Immature natural killer cell (primary cell): ENCODE measurements around the gene IRF7. TPM values are rescaled to one million over a fixed set of nuclear protein-coding genes. Genes with fewer than 3 reads are reported as not detected.
A peak's percentile ranks its signal among the peaks of the same experiment; 100 is the strongest.
"Not testable (repeated sequence)": the region's sequence is repeated elsewhere in the genome, so short reads cannot be mapped to it uniquely, and the experiment has no call there.

Source experiments
- DNase-seq, 3 donors: peaks; one replicate each; pipeline ENCODE4 v3.0.0; 2022; ENCODE audit warnings: mixed read lengths in 1 of 3
- H3K27ac Mint-ChIP-seq, 6 donors: one replicate each; pipeline ENCODE4 v1.8.0; 2020; ENCODE audit warnings: mixed read lengths in 6 of 6, mild to moderate bottlenecking in 5 of 6, inconsistent platforms in 4 of 6, moderate library complexity in 3 of 6
- H3K27me3 Mint-ChIP-seq, 3 donors: one replicate each; pipeline ENCODE4 v1.8.0; 2020 to 2021; ENCODE audit warnings: low read depth in 3 of 3, mild to moderate bottlenecking in 3 of 3, mixed read lengths in 3 of 3, moderate library complexity in 3 of 3, inconsistent platforms in 1 of 3
- H3K36me3 Mint-ChIP-seq, 3 donors: one replicate each; pipeline ENCODE4 v1.8.0; 2020; ENCODE audit warnings: mixed read lengths in 3 of 3, inconsistent platforms in 2 of 3, mild to moderate bottlenecking in 2 of 3
- H3K4me1 Mint-ChIP-seq, 2 donors: one replicate each; pipeline ENCODE4 v1.8.0; 2020; ENCODE audit warnings: inconsistent platforms in 2 of 2, mild to moderate bottlenecking in 2 of 2, mixed read lengths in 2 of 2, moderate library complexity in 1 of 2
- H3K4me3 Mint-ChIP-seq, 5 donors: one replicate each; pipeline ENCODE4 v1.8.0; 2020; ENCODE audit warnings: mild to moderate bottlenecking in 5 of 5, mixed read lengths in 5 of 5, inconsistent platforms in 3 of 5, moderate library complexity in 3 of 5
- H3K9me3 Mint-ChIP-seq, 6 donors: one replicate each; pipeline ENCODE4 v1.8.0; 2020; ENCODE audit warnings: mild to moderate bottlenecking in 6 of 6, mixed read lengths in 6 of 6, inconsistent platforms in 4 of 6, moderate library complexity in 3 of 6
- polyA plus RNA-seq, 3 donors: library from polyadenylated mRNA; unstranded; fragments of 300-500 nt; fragmentation: Illumina TruSeq; gene quantifications; one replicate each; pipeline ENCODE4 v1.2.3, GENCODE V29; 2021

Gene IRF7
- 10 to 100 TPM; 36.4 to 62.4 (median 53.9) TPM for polyA plus RNA-seq

- Mint-ChIP-seq H3K9me3 (no peaks in the 10 kb centered on the region), H3K36me3 (peaks cover 0 to 7% (median 3%) of the 10 kb centered on the region in 3 donors), H3K27me3 (peaks cover 5 to 12% (median 8%) of the 10 kb centered on the region in 3 donors), H3K4me3 (peak within 1 kb of the TSS; percentile 90 to 95 (median 93)), H3K4me1 (peaks cover 15 to 16% of the 10 kb centered on the region in 2 donors), H3K27ac (peak within 1 kb of the TSS; percentile 88 to 96 (median 92))
- peak; percentile 85 to 87 (median 86) for DNase-seq
These were observed at the start of gene IRF7 for GRCh38 chr11:615504-616319. Gene IRF7, minus strand, starts transcription at chr11:615950. Its CDS starts 586 bp downstream, at chr11:615364.

- Mint-ChIP-seq H3K27ac (no peak overlapping the region), H3K4me3 (no peak overlapping the region), H3K36me3 (peaks cover 0 to 7% (median 0%) of the 10 kb centered on the region in 3 donors), H3K27me3 (peaks cover 0 to 2% (median 0%) of the 10 kb centered on the region in 3 donors), H3K4me1 (no peaks in the 10 kb centered on the region), H3K9me3 (no peaks in the 10 kb centered on the region)
- DNase-seq: no peak
These were observed 49.4 kb upstream of the IRF7 start for GRCh38 chr11:665062-665703.

DNA sequence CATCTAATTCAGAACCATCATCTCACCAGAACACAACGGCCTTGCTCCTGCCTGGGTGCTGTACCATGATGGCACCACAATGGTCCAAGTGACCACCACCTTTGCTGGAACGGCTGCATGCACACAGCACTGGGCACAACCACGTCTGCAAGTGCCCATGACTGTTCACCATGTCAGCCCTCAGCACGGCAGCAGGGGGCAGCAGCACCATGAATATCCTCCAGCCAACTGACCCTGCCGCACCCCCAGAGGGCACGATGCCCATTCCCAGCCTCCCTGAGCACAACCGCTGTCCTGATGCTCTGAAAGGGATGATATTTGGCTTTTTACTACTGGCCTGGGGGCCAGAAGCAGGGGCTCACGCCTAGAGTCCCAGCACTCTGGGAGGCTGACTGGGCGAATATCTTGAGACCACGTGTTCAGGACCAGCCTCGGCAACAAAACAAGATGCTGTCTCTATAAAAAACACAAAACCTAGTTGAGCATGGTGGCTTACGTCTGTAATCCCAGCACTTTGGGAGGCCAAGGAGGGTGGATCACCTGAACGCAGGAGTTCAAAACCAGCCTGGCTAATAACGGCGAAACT, 47.0 kb upstream of the IRF7 start:
- peak; percentile 36 to 41 (median 37) for DNase-seq
- no peaks in the 10 kb centered on the region for H3K4me1 Mint-ChIP-seq
- peaks cover 0 to 2% (median 0%) of the 10 kb centered on the region in 3 donors for H3K27me3 Mint-ChIP-seq
- H3K27ac Mint-ChIP-seq: no peak overlapping the region
- H3K36me3 Mint-ChIP-seq: peaks cover 0 to 7% (median 0%) of the 10 kb centered on the region in 3 donors
- H3K9me3 Mint-ChIP-seq: no peaks in the 10 kb centered on the region
- H3K4me3 Mint-ChIP-seq: no peak overlapping the region

GRCh38 chr11:660681-661444, 45.1 kb upstream of the IRF7 start:
- Mint-ChIP-seq H3K27me3 (peaks cover 0 to 2% (median 0%) of the 10 kb centered on the region in 3 donors), H3K36me3 (peaks cover 0 to 2% (median 0%) of the 10 kb centered on the region in 3 donors), H3K27ac (no peak overlapping the region), H3K9me3 (no peaks in the 10 kb centered on the region), H3K4me3 (no peak overlapping the region), H3K4me1 (no peaks in the 10 kb centered on the region)
- DNase-seq: no peak

GRCh38 chr11:660281-660680, 44.5 kb upstream of the IRF7 start:
- H3K4me1 Mint-ChIP-seq: no peaks in the 10 kb centered on the region
- H3K27me3 Mint-ChIP-seq: no peaks in the 10 kb centered on the region
- H3K9me3 Mint-ChIP-seq: no peaks in the 10 kb centered on the region
- no peaks in the 10 kb centered on the region for H3K36me3 Mint-ChIP-seq
- no peak overlapping the region for H3K4me3 Mint-ChIP-seq
- no peak overlapping the region for H3K27ac Mint-ChIP-seq
- no peak for DNase-seq

- Mint-ChIP-seq H3K27ac (no peak overlapping the region), H3K4me3 (no peak overlapping the region), H3K27me3 (no peaks in the 10 kb centered on the region), H3K36me3 (no peaks in the 10 kb centered on the region), H3K9me3 (no peaks in the 10 kb centered on the region), H3K4me1 (no peaks in the 10 kb centered on the region)
- no peak for DNase-seq
These were observed 43.9 kb upstream of the IRF7 start for GRCh38 chr11:659532-660085.

DNA sequence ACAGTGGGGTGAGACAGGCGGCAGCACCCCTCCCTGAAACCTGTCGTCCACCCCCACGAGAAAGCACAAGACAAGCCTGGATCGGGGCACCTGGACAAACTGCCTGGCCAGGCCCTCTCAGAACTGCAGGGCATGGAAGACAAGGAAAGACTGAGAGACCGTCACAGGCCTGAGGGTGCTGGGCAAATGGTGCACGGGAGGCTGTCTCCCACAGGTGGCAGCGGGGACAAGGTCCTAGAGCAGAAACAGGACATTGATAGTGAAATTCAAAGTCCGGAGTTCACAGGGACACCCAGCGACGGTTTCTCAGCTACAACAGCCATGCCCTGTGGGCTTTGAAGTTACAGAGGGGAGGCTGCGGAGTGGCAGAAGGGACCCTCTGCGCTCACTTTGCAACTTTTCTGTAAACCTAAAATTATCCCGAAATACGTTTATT, 42.0 kb upstream of the IRF7 start:
- H3K4me1 Mint-ChIP-seq: no peaks in the 10 kb centered on the region
- DNase-seq: no peak
- H3K36me3 Mint-ChIP-seq: no peaks in the 10 kb centered on the region
- H3K4me3 Mint-ChIP-seq: no peak overlapping the region
- H3K27ac Mint-ChIP-seq: no peak overlapping the region
- H3K27me3 Mint-ChIP-seq: no peaks in the 10 kb centered on the region
- no peaks in the 10 kb centered on the region for H3K9me3 Mint-ChIP-seq

GRCh38 chr11:656866-657265, 41.1 kb upstream of the IRF7 start:
- H3K4me1 Mint-ChIP-seq: no peaks in the 10 kb centered on the region
- H3K36me3 Mint-ChIP-seq: peaks cover 0 to 4% (median 0%) of the 10 kb centered on the region in 3 donors
- no peak for DNase-seq
- no peak overlapping the region for H3K4me3 Mint-ChIP-seq
- H3K27me3 Mint-ChIP-seq: no peaks in the 10 kb centered on the region
- H3K9me3 Mint-ChIP-seq: no peaks in the 10 kb centered on the region
- H3K27ac Mint-ChIP-seq: no peak overlapping the region

GRCh38 chr11:656426-656825, 40.7 kb upstream of the IRF7 start:
- Mint-ChIP-seq H3K36me3 (peaks cover 0 to 6% (median 0%) of the 10 kb centered on the region in 3 donors), H3K4me1 (no peaks in the 10 kb centered on the region), H3K9me3 (no peaks in the 10 kb centered on the region), H3K4me3 (no peak overlapping the region), H3K27me3 (no peaks in the 10 kb centered on the region), H3K27ac (no peak overlapping the region)
- DNase-seq: no peak

GRCh38 chr11:655036-655726, 39.4 kb upstream of the IRF7 start:
- no peak for DNase-seq
- Mint-ChIP-seq H3K9me3 (no peaks in the 10 kb centered on the region), H3K4me1 (no peaks in the 10 kb centered on the region), H3K36me3 (peaks cover 0 to 6% (median 0%) of the 10 kb centered on the region in 3 donors), H3K4me3 (no peak overlapping the region), H3K27ac (no peak overlapping the region), H3K27me3 (no peaks in the 10 kb centered on the region)

- not testable (repeated sequence) for H3K9me3 Mint-ChIP-seq, H3K36me3 Mint-ChIP-seq, H3K27me3 Mint-ChIP-seq, H3K4me3 Mint-ChIP-seq, H3K27ac Mint-ChIP-seq, H3K4me1 Mint-ChIP-seq, DNase-seq
These were observed 38.7 kb upstream of the IRF7 start for GRCh38 chr11:654444-654843.

DNA sequence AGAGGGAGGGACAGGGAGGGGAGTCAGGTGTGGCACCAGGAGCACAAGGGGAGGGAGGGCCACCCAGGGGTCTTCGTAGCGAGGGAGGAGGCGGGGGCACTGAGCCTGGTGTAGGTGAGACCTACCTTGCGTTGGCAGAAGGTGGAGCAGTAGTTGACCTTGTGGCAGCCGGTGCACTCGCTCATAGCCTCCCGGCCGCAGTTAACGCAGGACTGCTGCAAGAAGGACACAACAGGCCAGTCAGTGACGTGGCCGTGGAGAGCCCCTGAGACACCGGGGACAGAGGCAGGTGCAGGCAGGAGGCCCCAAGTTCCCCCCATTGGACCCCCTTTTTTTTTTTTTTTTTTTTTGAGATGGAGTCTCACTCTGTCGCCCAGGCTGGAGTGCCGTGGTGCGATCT, 38.1 kb upstream of the IRF7 start:
- no peak for DNase-seq
- peaks cover 0 to 6% (median 0%) of the 10 kb centered on the region in 3 donors for H3K36me3 Mint-ChIP-seq
- H3K4me3 Mint-ChIP-seq: no peak overlapping the region
- no peak overlapping the region for H3K27ac Mint-ChIP-seq
- H3K27me3 Mint-ChIP-seq: no peaks in the 10 kb centered on the region
- H3K9me3 Mint-ChIP-seq: no peaks in the 10 kb centered on the region
- no peaks in the 10 kb centered on the region for H3K4me1 Mint-ChIP-seq

GRCh38 chr11:653136-653535, 37.4 kb upstream of the IRF7 start:
- H3K27ac Mint-ChIP-seq, DNase-seq, H3K9me3 Mint-ChIP-seq, H3K4me3 Mint-ChIP-seq, H3K4me1 Mint-ChIP-seq, H3K27me3 Mint-ChIP-seq, H3K36me3 Mint-ChIP-seq: not testable (repeated sequence)
